G401.6 (cell line): ENCODE measurements around the gene GH1.
"Not testable (repeated sequence)": the region's sequence is repeated elsewhere in the genome, so short reads cannot be mapped to it uniquely, and the experiment has no call there.

Experiments used
- FAIRE-seq: peaks from 2 replicates; lab custom pipeline; 2012; peaks lifted over from hg19 to GRCh38; lab: Jason Lieb, UNC

Gene GH1

DNA sequence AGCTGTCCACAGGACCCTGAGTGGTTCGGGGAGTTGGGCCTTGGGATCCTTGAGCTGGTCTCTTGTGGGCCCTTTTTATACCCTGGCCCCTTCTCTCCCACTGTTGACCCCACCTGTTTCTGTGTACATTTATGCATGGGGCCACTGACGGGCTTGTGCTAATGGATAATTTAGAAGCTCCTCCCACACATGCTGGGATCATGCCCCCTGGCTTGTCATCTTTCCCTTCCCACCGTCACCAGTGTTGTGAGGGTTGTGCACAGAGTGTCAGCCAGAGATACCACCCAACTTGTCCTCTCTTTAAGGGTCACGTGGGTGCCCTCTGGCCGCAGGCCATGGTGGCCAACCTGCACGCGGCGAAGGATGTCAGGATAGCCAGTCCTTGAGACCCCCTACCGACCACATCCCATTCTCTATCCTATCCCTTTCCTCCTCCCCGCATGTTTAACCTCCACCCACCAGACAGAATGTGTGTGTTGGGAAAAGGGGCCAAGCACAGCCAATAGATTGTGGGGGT, at the start of gene GH1:
TSS of gene GH1 (minus strand) at position 51 of the 517 bp plus-strand sequence. CDS start 63 bp downstream, outside the sequence.
- not testable (repeated sequence) for FAIRE-seq

DNA sequence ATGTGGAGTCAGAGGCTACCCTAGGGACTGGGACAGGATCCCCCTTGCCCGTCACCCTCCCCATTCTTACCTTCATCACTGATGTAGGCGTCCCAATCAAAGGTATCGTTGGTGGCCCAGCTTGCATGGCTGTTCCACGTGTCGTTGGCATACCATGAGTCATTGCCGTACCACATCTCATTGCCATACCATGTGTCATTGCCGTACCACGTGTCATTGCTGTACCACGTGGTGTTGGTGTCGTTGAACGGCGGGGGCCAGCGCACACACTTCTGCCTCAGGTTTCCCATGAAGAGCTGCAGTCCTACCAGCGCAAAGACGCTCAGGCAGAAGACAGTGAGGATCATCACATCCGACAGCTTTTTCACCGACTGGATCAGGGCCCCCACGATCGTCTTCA, 49.3 kb upstream of the GH1 start:
- FAIRE-seq = no peak

- no peak for FAIRE-seq
These were observed 48.1 kb upstream of the GH1 start for GRCh38 chr17:63966646-63967264.

- no peak for FAIRE-seq
These were observed 44.5 kb upstream of the GH1 start for GRCh38 chr17:63963123-63963522.

GRCh38 chr17:63962298-63962744, 43.7 kb upstream of the GH1 start:
- FAIRE-seq = no peak

DNA sequence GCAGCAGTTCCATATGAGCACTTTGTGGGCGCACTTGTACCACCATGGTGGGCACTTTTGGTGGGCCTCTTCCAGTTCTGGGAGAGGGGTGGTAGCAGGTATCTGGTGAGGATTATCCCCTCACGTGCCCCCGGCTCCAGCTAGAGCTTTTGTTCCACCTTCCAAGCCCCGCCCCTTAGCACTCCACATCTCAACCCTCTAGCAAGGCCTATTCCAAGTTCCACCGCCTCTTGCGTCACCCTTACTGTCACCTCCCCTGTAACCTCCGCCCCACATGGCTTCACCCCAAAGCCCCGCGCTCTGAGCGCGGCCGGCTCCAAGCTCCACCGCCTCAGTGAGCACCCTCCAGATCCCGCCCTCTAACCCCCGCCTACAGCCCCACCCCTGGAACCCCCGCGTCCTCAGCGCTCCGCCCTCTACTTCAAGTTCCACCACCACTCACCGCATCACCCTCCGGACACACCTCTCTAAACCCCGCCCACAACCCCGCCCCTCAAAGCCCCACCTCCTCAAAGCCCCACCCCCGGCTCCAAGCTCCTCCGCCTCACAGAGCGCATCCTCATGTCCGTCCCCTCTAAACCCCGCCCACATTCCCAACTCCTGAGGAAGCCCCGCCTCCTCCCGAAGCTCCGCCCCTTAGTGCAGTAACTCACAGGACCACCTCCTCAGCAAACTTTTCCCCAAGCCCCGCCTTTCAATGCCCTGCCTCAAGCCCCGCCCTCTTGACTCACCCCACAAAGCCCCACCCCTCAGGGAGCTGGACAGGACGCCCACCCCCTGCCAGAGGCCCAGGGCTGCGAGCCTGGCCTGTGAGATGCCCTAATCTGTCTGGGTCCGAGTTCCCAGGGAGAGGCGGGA, 42.9 kb upstream of the GH1 start:
- FAIRE-seq = no peak

- FAIRE-seq = no peak
These were observed 41.8 kb upstream of the GH1 start for GRCh38 chr17:63960430-63960829.

- no peak for FAIRE-seq
These were observed 41.4 kb upstream of the GH1 start for GRCh38 chr17:63960006-63960405.

DNA sequence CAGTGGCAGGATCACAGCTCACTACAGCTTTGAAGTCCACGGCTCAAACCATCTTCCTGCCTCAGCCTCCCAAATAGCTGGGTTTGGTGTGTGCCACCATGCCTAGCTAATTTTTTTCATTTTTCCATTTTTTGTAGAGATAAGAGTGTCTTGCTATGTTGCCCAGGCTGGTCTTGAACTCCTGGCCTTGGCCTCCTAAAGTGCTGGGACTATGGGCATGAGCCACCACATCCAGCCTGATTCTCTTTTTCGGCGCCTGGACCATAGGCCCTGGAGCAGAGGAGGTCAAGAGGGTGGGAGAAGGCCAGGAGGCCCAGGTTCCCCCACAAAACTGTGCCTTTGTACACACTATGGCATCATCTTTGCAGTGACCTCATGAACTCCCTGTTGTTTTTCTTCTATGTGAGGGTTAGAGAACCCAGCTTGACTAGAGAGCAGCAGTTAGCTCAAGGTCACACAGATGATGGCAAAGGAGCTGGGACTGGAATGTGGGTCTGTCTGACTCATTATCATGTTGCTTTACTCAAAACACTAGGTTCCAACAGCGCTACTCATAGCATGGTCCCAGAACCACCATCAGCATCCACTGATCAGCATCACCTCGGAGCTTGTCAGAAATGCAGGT, 37.8 kb upstream of the GH1 start:
- no peak for FAIRE-seq

DNA sequence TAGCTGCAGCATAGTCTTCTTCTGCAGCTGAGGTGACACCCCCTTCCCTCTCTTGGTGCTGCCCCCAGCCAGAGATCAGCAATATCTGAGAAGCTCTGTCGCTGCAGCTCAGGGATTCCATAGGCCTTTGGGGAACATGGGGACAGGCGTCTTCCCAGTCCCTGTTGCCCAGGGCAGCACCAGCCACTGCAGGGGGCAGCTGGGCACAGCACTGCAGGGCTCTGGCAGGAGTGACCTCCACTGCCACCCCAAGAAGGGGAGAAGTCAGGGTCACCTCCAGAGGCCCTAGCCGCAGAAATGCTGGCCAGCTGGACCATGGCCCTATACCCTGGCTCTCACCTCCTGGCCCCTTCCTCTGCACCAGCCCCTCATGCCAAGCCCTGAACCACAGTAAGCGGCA, 37.2 kb upstream of the GH1 start:
- no peak for FAIRE-seq

DNA sequence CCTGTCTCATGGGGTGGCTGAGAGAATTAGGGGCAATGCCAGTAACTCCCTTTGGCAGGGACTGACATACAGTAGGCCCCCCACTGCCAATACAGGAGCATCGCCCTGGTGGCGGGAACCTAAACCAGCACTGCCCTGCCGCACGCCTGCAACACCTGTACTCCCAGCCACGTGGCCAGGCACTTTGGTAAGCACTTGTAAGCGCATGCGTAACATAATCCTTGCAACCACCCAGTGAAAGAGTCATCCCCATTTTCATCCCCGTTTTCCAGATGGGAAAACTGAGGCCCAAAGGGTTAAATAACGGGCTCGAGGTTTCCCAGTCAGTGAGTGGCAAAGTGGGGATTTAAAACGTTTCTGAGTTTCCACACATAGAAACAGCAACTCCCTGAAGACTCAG, 36.6 kb upstream of the GH1 start:
- no peak for FAIRE-seq

DNA sequence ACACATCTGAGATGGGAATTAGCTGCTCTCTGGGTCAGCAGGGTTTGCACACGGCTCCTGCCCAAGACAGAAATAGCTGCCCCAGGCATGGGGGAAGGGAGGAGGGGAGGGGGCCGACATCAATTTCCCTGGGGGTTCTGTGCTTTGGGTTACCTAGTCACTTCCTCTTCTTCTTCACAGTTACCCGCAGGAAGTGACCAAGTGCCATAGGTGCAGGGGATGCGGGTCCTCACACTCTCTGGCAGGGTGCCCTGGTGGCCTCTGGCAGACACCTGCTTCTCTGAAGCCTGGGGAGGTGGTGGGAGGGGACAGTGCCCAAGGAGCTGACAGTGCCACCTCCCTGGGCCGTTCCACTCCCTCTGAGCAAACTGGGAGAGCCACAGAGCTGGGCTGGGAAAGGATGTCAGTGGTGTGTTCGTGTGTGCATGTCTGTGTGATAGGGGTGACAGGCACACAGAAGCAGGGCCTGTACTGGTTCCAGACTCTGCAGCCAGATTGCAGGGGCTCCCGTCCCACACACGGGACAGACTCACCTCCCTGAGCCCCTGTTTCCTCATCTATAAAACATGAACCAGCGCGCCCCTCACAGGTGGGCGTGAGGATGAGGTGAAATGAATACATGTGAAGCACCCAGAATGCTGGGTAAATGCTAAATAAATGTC, 35.9 kb upstream of the GH1 start:
- no peak for FAIRE-seq

GRCh38 chr17:63950940-63951907, 32.6 kb upstream of the GH1 start:
- no peak for FAIRE-seq

DNA sequence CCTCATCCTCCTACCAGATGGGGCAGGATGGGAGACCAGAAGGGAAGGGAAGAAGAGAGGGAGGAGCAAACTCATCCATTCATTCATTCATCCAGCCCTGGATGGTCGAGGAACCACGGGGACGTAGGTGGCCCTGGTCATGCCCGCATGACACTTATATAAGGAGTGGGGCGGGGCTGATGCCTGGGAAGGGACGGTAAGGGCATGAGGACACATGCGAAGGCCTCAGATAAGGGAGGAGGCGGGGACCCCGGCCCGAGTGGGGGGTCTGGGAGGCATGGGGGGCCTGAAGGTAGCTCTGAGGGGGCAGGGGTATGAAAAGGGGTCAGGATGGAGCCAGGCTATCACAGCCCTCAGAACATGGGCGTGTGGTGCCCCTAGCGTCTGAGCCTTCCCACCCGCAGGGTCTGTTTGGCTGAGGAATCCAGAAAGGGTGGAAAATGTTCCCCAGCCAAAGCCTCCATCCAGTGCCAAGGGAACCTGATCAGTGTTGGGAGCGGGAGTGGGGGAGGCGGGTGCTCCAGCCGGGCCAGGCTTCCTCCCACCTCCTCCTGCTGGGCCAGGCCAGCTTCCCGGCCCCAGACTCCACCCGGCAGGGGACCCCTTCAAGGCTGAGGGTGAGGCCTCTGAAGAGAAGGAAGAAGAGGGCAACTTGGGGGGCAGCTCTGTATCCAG, 31.1 kb upstream of the GH1 start:
- FAIRE-seq = no peak

- FAIRE-seq = no peak
These were observed 29.9 kb upstream of the GH1 start for GRCh38 chr17:63948521-63948920.

- FAIRE-seq = no peak
These were observed 29.2 kb upstream of the GH1 start for GRCh38 chr17:63947711-63948330.

GRCh38 chr17:63946440-63947363, 28.1 kb upstream of the GH1 start:
- FAIRE-seq = no peak

GRCh38 chr17:63945784-63946439, 27.3 kb upstream of the GH1 start:
- FAIRE-seq = no peak
